Right atrium auricular region (tissue), 2 donors: ENCODE data around the gene CD27. TPM values are rescaled to one million over a fixed set of nuclear protein-coding genes. Genes with fewer than 3 reads are reported as not detected.
A peak's percentile ranks its signal among the peaks of the same experiment; 100 is the strongest.
"Not testable (repeated sequence)": the region's sequence is repeated elsewhere in the genome, so short reads cannot be mapped to it uniquely, and the experiment has no call there.

Source experiments
- DNase-seq: peaks from one replicate; pipeline ENCODE4 v3.0.0-alpha.2; 2019; ENCODE audit warnings: low spot score
- H3K27ac ChIP-seq, 2 donors: fragments of 200-600 bp; sonication (generic); 1 replicate in 1 of 2; 2 replicates in 1 of 2; pipeline ENCODE4 v1.5.1; 2016 to 2019
- H3K27me3 ChIP-seq, 2 donors: fragments of 200-600 bp; sonication (generic); one replicate each; pipeline versions ENCODE4 v1.5.1 to v1.6.0; 2017 to 2019
- H3K36me3 ChIP-seq: fragments of 200-600 bp; sonication (generic); one replicate; pipeline ENCODE4 v1.5.1; 2016
- H3K4me1 ChIP-seq, 2 donors: fragments of 200-600 bp; sonication (generic); one replicate each; pipeline versions ENCODE4 v1.5.1 to v1.6.0; 2017 to 2019
- H3K4me3 ChIP-seq, 2 donors: fragments of 200-600 bp; sonication (generic); 1 replicate in 1 of 2; 2 replicates in 1 of 2; pipeline ENCODE4 v1.5.1; 2017 to 2019; ENCODE audit warnings: mild to moderate bottlenecking in 1 of 2, moderate library complexity in 1 of 2
- H3K9me3 ChIP-seq, 2 donors: fragments of 200-600 bp; sonication (generic); one replicate each; pipeline ENCODE4 v1.5.1; 2019
- total RNA-seq, 2 donors: library from RNA; depleted of rRNA; stranded (reverse); fragments of >200 nt; gene quantifications; one replicate each; pipeline ENCODE4 v1.1.0, GENCODE V29; 2016
- TF ChIP-seq, protein P1 (sequence below), 2 donors: fragments of 200-600 bp; sonication (generic); IDR thresholded peaks; one replicate each; pipeline ENCODE4 v1.5.1; 2019; ENCODE audit warnings: antibody characterized with exemption in 2 of 2

CD27 gene
- total RNA-seq, 2 donors from 2014 or later: 1.1 TPM; not detected in 1

DNA sequence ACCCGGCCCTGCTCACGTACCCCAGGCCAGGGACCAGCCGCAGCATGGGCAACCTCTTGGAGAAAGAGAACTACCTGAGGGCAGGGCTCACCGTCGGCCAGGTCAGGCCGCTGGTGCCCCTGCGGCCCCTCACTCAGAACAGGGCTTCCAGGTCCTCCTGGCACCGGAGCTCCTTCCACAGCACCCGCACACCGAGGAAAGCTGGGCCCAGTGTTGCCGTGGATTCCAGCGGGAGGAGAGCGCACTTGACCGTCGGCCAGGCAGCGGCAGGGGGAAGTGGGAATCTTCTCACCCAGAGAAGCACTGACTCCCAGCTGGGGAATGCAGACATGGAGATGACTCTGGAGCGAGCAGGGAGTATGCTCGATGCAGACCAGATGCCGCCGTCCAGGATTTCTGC is 33.7 kb downstream of the CD27 start:
- TF ChIP-seq, protein P1, sequence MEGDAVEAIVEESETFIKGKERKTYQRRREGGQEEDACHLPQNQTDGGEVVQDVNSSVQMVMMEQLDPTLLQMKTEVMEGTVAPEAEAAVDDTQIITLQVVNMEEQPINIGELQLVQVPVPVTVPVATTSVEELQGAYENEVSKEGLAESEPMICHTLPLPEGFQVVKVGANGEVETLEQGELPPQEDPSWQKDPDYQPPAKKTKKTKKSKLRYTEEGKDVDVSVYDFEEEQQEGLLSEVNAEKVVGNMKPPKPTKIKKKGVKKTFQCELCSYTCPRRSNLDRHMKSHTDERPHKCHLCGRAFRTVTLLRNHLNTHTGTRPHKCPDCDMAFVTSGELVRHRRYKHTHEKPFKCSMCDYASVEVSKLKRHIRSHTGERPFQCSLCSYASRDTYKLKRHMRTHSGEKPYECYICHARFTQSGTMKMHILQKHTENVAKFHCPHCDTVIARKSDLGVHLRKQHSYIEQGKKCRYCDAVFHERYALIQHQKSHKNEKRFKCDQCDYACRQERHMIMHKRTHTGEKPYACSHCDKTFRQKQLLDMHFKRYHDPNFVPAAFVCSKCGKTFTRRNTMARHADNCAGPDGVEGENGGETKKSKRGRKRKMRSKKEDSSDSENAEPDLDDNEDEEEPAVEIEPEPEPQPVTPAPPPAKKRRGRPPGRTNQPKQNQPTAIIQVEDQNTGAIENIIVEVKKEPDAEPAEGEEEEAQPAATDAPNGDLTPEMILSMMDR (IDR thresholded peaks at IDR 0.05): no peak
- Histone ChIP-seq H3K9me3 (no peaks in the 10 kb centered on the region), H3K4me1 (no peaks in the 10 kb centered on the region), H3K4me3 (no peak overlapping the region), H3K27me3 (no peaks in the 10 kb centered on the region), H3K27ac (no peak overlapping the region), H3K36me3 (no peaks in the 10 kb centered on the region)
- DNase-seq: no peak

DNA sequence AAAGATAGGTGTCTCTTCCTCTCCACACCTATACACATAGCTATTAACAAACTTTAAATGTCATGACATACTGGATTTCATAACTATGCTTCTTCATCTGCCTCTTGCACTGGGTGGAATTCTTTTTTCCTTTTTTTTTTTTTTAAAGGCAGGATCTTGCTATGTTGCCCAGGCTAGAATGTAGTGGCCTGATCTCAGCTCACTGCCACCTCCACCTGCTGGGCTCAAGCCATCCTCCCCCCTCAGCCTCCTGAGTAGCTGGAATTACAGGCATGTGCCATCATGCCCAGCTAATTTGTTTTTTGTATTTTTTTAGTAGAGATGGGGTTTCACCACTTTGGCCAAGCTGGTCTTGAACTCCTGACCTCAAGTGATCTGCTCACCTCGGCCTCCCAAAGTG is 43.5 kb downstream of the CD27 start:
- no peaks in the 10 kb centered on the region for H3K27me3 ChIP-seq
- H3K27ac ChIP-seq: no peak overlapping the region
- TF ChIP-seq, protein P1 (IDR thresholded peaks at IDR 0.05): no peak
- H3K36me3 ChIP-seq: peaks cover 8% of the 10 kb centered on the region
- peaks cover 0 to 6% of the 10 kb centered on the region in 2 donors for H3K4me1 ChIP-seq
- no peak overlapping the region for H3K4me3 ChIP-seq
- H3K9me3 ChIP-seq: no peaks in the 10 kb centered on the region
- no peak for DNase-seq

DNA sequence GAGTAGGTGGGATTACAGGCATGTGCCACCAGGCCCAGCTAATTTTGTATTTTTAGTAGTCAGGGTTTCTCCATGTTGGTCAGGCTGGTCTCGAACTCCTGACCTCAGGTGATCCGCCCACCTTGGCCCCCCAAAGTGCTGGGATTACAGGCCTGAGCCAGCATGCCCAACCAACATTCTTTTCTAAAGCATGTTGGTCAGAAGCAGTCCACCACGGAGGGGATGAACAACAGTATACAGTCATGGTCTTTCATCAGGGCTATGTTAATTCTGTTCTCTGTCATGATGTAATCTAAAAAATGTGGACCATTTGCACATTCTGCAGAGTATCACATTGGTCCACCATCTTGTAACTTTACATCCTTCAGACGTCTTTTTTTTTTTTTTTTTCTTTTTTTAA is 44.7 kb downstream of the CD27 start:
- H3K27me3 ChIP-seq: no peaks in the 10 kb centered on the region
- no peak for DNase-seq
- TF ChIP-seq, protein P1 (IDR thresholded peaks at IDR 0.05): no peak
- H3K36me3 ChIP-seq: peaks cover 8% of the 10 kb centered on the region
- no peaks in the 10 kb centered on the region for H3K9me3 ChIP-seq
- peaks cover 0 to 11% of the 10 kb centered on the region in 2 donors for H3K4me1 ChIP-seq
- no peak overlapping the region for H3K27ac ChIP-seq
- no peak overlapping the region for H3K4me3 ChIP-seq

DNA sequence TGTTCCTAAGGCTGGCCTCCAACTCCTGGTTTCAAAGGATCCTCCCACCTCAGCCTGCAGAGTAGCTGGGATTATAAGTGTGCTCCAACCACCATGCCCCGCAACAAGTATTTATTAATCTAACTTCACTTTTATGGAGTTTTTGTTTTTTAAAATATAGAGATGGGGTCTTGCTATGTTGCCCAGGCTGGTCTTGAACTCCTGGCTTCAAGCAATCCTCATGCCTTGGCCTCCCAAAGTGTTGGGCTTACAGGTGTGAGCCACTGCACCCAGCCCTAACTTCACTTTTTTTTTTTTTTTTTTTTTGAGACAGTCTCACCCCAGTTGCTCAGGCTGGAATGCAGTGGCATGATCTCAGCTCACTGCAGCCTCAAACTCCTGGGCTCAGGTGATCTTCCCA is 45.9 kb downstream of the CD27 start:
- H3K36me3 ChIP-seq, DNase-seq, H3K4me3 ChIP-seq, H3K27ac ChIP-seq, H3K27me3 ChIP-seq, H3K9me3 ChIP-seq: not testable (repeated sequence)
- peaks cover 0 to 23% of the 10 kb centered on the region in 2 donors for H3K4me1 ChIP-seq

DNA sequence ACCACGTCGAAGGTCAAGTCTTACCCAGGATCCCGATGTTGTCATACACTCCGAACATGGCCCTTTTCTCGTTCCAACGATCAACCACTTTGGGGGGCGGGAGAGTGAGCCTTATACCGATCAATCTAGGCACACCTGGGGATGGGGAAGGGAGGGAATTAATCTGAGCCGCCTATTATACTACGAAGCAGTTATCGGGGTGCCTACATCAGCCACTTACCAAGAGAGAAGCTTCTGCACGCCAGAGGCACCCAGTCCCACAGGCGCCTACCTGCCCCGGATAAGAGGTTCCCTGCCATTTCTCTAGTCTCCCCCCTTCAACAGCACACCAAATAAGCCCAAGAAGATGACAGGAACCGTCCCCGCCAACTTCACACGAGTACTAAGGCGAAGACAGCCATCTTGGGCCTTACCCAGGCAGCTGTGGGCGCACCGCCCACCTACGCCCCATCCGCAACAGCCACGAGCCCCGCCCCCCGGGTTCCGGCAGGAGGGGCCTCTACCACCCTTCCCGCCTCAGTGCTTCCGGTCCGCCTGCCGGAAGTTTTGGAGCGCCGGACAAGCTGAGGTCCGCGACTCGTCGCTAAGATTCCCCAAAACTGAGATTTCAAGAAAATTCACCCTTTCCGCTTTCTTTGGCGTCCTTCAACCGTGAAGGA is 48.2 kb downstream of the CD27 start, which contains the start of gene MRPL51:
MRPL51 (minus strand) TSS at position 425 of the 659 bp plus-strand sequence; CDS start at position 299, 126 bp downstream.
- Histone ChIP-seq H3K4me1 (peaks cover 0 to 23% of the 10 kb centered on the region in 2 donors), H3K27me3 (no peaks in the 10 kb centered on the region), H3K4me3 (peak within 1 kb of the TSS; percentile 51 to 70), H3K36me3 (peaks cover 16% of the 10 kb centered on the region), H3K9me3 (no peaks in the 10 kb centered on the region), H3K27ac (peak within 1 kb of the TSS; percentile 96 to 97)
- TF ChIP-seq, protein P1 (IDR thresholded peaks at IDR 0.05): no peak
- peak; percentile 92 for DNase-seq

DNA sequence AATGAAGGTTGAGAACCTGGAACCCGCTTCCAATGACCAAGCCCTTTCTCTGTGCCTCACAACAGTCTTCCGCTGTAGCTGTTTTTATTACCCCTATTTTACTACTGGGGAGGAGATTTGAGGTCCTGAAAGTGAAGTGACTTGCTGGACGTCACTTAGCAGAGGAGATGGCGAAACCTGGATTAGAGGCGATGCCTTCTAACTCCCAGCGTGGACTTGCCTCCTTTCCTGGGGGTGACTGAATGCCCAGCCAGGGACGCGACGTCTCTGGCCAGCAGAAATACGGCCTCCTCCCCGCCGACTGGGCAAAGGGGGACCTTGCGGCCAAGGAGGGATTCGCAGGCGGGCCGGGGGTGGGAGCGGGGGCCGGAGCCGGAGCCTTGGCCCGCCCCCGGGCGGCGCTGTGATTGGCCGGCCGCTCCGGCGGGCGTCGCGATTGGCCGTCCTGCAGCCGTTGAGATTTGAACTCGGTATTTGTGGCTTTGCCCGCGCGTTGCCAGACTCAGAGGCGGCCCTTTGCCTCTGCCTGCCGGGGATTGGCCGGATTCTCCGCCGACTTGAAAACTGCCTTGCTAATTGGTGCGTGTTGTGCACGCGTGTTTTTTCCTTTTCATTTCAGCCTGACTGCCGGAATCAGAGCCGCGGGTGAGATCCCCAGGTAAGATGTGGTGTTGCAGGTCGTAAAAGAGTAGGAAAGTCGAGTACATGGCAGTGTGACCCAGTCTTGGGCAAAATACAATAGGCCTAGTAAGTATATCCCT is 48.9 kb downstream of the CD27 start, which contains the start of gene NCAPD2:
NCAPD2 (plus strand) TSS at position 606 of the 761 bp plus-strand sequence. CDS start 997 bp downstream, outside the sequence.
- H3K36me3 ChIP-seq: peaks cover 16% of the 10 kb centered on the region
- DNase-seq: peak; percentile 98

More for the DNA sequence above, 48.9 kb downstream of the CD27 start, which contains the start of gene NCAPD2:
- Histone ChIP-seq H3K4me1 (peaks cover 0 to 23% of the 10 kb centered on the region in 2 donors), H3K27ac (peak within 1 kb of the TSS; percentile 96 to 97), H3K9me3 (no peaks in the 10 kb centered on the region), H3K27me3 (no peaks in the 10 kb centered on the region), H3K4me3 (peak within 1 kb of the TSS; percentile 51 to 70)
- TF ChIP-seq, protein P1 (IDR thresholded peaks at IDR 0.05): peak; percentile 31 to 52
